ENCODE measurements around the gene LSM7.

LSM7 gene

GRCh38 chr19:2333807-2334211, 5.4 kb upstream of the LSM7 start:
- Histone ChIP-seq H3K9ac (ENCODE audit: low read length) (no peak overlapping the region), H2BK120ac (ENCODE audit: insufficient read depth, low read length, poor library complexity) (no peak overlapping the region), H4K12ac (ENCODE audit: low read depth, low read length) (no peak overlapping the region), H3K36me3 (ENCODE audit: control insufficient read depth in 1 of 2, insufficient read depth in 2 of 2, low read length in 2 of 2) (peaks cover 3 to 6% of the 10 kb centered on the region in 2 experiments), H3K4me2 (ENCODE audit: low read length) (no peak overlapping the region), H2BK5ac (ENCODE audit: low read depth, low read length, poor library complexity) (no peak overlapping the region), H3K79me2 (ENCODE audit: control insufficient read depth, insufficient read depth, low read length, poor library complexity) (peaks cover 5% of the 10 kb centered on the region), H3K79me1 (ENCODE audit: low read length) (peaks cover 2% of the 10 kb centered on the region), H3K4me1 (ENCODE audit: control insufficient read depth in 1 of 2, insufficient read depth in 2 of 2, low read length in 2 of 2) (peaks cover 15 to 29% of the 10 kb centered on the region in 2 experiments), H3K9me3 (ENCODE audit: insufficient read depth, low read depth, low read length) (peaks cover 9% of the 10 kb centered on the region), H3K4me3 (ENCODE audit: low read depth, low read length) (no peak overlapping the region), H2AK5ac (ENCODE audit: low read length) (no peak overlapping the region), H2BK12ac (ENCODE audit: low read length) (no peak overlapping the region), H4K8ac (ENCODE audit: low read depth, low read length) (no peak overlapping the region), H3K27me3 (ENCODE audit: insufficient read depth, low read length) (no peaks in the 10 kb centered on the region), H3K23ac (ENCODE audit: low read length) (no peak overlapping the region), H4K91ac (ENCODE audit: low read depth, low read length) (no peak overlapping the region), H3K4ac (ENCODE audit: low read depth, low read length) (no peak overlapping the region), H3K27ac (ENCODE audit: low read depth, low read length) (no peak overlapping the region), H3K14ac (ENCODE audit: low read length) (no peak overlapping the region), H2AFZ (ENCODE audit: insufficient read depth, low read length, poor library complexity) (no peak overlapping the region), H3K18ac (ENCODE audit: low read length) (no peak overlapping the region)
- no CpG with 5 or more reads among the region's 11 CpGs for WGBS (ENCODE audit: extremely low coverage, insufficient coverage, insufficient read length)
- DNase-seq = no peak

GRCh38 chr19:2333027-2333806, 4.8 kb upstream of the LSM7 start:
- no CpG with 5 or more reads among the region's 27 CpGs for WGBS (ENCODE audit: extremely low coverage, insufficient coverage, insufficient read length)
- Histone ChIP-seq H3K79me2 (ENCODE audit: control insufficient read depth, insufficient read depth, low read length, poor library complexity) (peaks cover 9% of the 10 kb centered on the region), H3K18ac (ENCODE audit: low read length) (no peak overlapping the region), H3K23ac (ENCODE audit: low read length) (no peak overlapping the region), H3K4me1 (ENCODE audit: control insufficient read depth in 1 of 2, insufficient read depth in 2 of 2, low read length in 2 of 2) (peaks cover 15 to 29% of the 10 kb centered on the region in 2 experiments), H3K4ac (ENCODE audit: low read depth, low read length) (no peak overlapping the region), H4K12ac (ENCODE audit: low read depth, low read length) (no peak overlapping the region), H3K4me3 (ENCODE audit: low read depth, low read length) (no peak overlapping the region), H2BK120ac (ENCODE audit: insufficient read depth, low read length, poor library complexity) (no peak overlapping the region), H2BK5ac (ENCODE audit: low read depth, low read length, poor library complexity) (no peak overlapping the region), H3K27me3 (ENCODE audit: insufficient read depth, low read length) (no peaks in the 10 kb centered on the region), H3K9me3 (ENCODE audit: insufficient read depth, low read depth, low read length) (peaks cover 9% of the 10 kb centered on the region), H3K14ac (ENCODE audit: low read length) (no peak overlapping the region), H3K27ac (ENCODE audit: low read depth, low read length) (no peak overlapping the region), H4K91ac (ENCODE audit: low read depth, low read length) (no peak overlapping the region), H3K9ac (ENCODE audit: low read length) (no peak overlapping the region), H2BK12ac (ENCODE audit: low read length) (no peak overlapping the region), H3K4me2 (ENCODE audit: low read length) (no peak overlapping the region), H4K8ac (ENCODE audit: low read depth, low read length) (no peak overlapping the region), H2AK5ac (ENCODE audit: low read length) (no peak overlapping the region), H2AFZ (ENCODE audit: insufficient read depth, low read length, poor library complexity) (no peak overlapping the region), H3K36me3 (ENCODE audit: control insufficient read depth in 1 of 2, insufficient read depth in 2 of 2, low read length in 2 of 2) (peaks cover 0 to 4% of the 10 kb centered on the region in 2 experiments), H3K79me1 (ENCODE audit: low read length) (peaks cover 7% of the 10 kb centered on the region)
- peak in 1 of 2 donors; percentile 55 for DNase-seq

- Histone ChIP-seq H3K4me3 (ENCODE audit: low read depth, low read length) (no peak overlapping the region), H4K8ac (ENCODE audit: low read depth, low read length) (no peak overlapping the region), H4K91ac (ENCODE audit: low read depth, low read length) (no peak overlapping the region), H3K18ac (ENCODE audit: low read length) (no peak overlapping the region), H2BK120ac (ENCODE audit: insufficient read depth, low read length, poor library complexity) (no peak overlapping the region), H3K4ac (ENCODE audit: low read depth, low read length) (peak overlapping the region; percentile 22), H2AK5ac (ENCODE audit: low read length) (no peak overlapping the region), H4K12ac (ENCODE audit: low read depth, low read length) (no peak overlapping the region), H3K27ac (ENCODE audit: low read depth, low read length) (no peak overlapping the region), H3K9ac (ENCODE audit: low read length) (no peak overlapping the region), H2BK12ac (ENCODE audit: low read length) (no peak overlapping the region), H3K4me2 (ENCODE audit: low read length) (no peak overlapping the region), H3K27me3 (ENCODE audit: insufficient read depth, low read length) (no peaks in the 10 kb centered on the region), H3K79me1 (ENCODE audit: low read length) (peaks cover 8% of the 10 kb centered on the region), H3K9me3 (ENCODE audit: insufficient read depth, low read depth, low read length) (peaks cover 9% of the 10 kb centered on the region), H2BK5ac (ENCODE audit: low read depth, low read length, poor library complexity) (no peak overlapping the region), H3K36me3 (ENCODE audit: control insufficient read depth in 1 of 2, insufficient read depth in 2 of 2, low read length in 2 of 2) (peaks cover 0 to 4% of the 10 kb centered on the region in 2 experiments), H3K14ac (ENCODE audit: low read length) (no peak overlapping the region), H3K23ac (ENCODE audit: low read length) (no peak overlapping the region), H2AFZ (ENCODE audit: insufficient read depth, low read length, poor library complexity) (no peak overlapping the region), H3K79me2 (ENCODE audit: control insufficient read depth, insufficient read depth, low read length, poor library complexity) (peaks cover 10% of the 10 kb centered on the region), H3K4me1 (ENCODE audit: control insufficient read depth in 1 of 2, insufficient read depth in 2 of 2, low read length in 2 of 2) (peaks cover 12 to 27% of the 10 kb centered on the region in 2 experiments)
- WGBS (ENCODE audit: extremely low coverage, insufficient coverage, insufficient read length) = no CpG with 5 or more reads among the region's 17 CpGs
- no peak for DNase-seq
Observed at GRCh38 chr19:2332341-2333026, 4.1 kb upstream of the LSM7 start.

- no peak overlapping the region for H3K18ac ChIP-seq (ENCODE audit: low read length)
- H3K79me2 ChIP-seq (ENCODE audit: control insufficient read depth, insufficient read depth, low read length, poor library complexity) = peaks cover 10% of the 10 kb centered on the region
- H3K23ac ChIP-seq (ENCODE audit: low read length) = no peak overlapping the region
- H3K4me1 ChIP-seq (ENCODE audit: control insufficient read depth in 1 of 2, insufficient read depth in 2 of 2, low read length in 2 of 2) = peaks cover 8 to 23% of the 10 kb centered on the region in 2 experiments
- H4K12ac ChIP-seq (ENCODE audit: low read depth, low read length) = no peak overlapping the region
- H2AFZ ChIP-seq (ENCODE audit: insufficient read depth, low read length, poor library complexity) = no peak overlapping the region
- H2BK5ac ChIP-seq (ENCODE audit: low read depth, low read length, poor library complexity) = no peak overlapping the region
- H3K27me3 ChIP-seq (ENCODE audit: insufficient read depth, low read length) = no peaks in the 10 kb centered on the region
- no peak overlapping the region for H4K91ac ChIP-seq (ENCODE audit: low read depth, low read length)
- H4K8ac ChIP-seq (ENCODE audit: low read depth, low read length) = no peak overlapping the region
- H3K14ac ChIP-seq (ENCODE audit: low read length) = no peak overlapping the region
- peaks cover 9% of the 10 kb centered on the region for H3K9me3 ChIP-seq (ENCODE audit: insufficient read depth, low read depth, low read length)
- no peak overlapping the region for H3K27ac ChIP-seq (ENCODE audit: low read depth, low read length)
- peaks cover 0 to 4% of the 10 kb centered on the region in 2 experiments for H3K36me3 ChIP-seq (ENCODE audit: control insufficient read depth in 1 of 2, insufficient read depth in 2 of 2, low read length in 2 of 2)
- DNase-seq = no peak
- peaks cover 8% of the 10 kb centered on the region for H3K79me1 ChIP-seq (ENCODE audit: low read length)
- WGBS (ENCODE audit: extremely low coverage, insufficient coverage, insufficient read length) = no CpG with 5 or more reads among the region's 12 CpGs
- H2BK120ac ChIP-seq (ENCODE audit: insufficient read depth, low read length, poor library complexity) = no peak overlapping the region
- no peak overlapping the region for H3K4me3 ChIP-seq (ENCODE audit: low read depth, low read length)
- H2AK5ac ChIP-seq (ENCODE audit: low read length) = no peak overlapping the region
- H3K4ac ChIP-seq (ENCODE audit: low read depth, low read length) = peak overlapping the region; percentile 37
- no peak overlapping the region for H3K4me2 ChIP-seq (ENCODE audit: low read length)
- no peak overlapping the region for H2BK12ac ChIP-seq (ENCODE audit: low read length)
- no peak overlapping the region for H3K9ac ChIP-seq (ENCODE audit: low read length)
Observed at GRCh38 chr19:2331601-2332246, 3.3 kb upstream of the LSM7 start.

Measured in trophoblast cell (in vitro differentiated cells and primary cell).